AG04449 (cell line): Measurements from ENCODE around the gene BMP7.

Experiments
- CTCF ChIA-PET: fragments of 350-600 bp; formaldehyde crosslinking; extraction: SDS; loops from one replicate; lab custom pipeline; 2021; ENCODE audit warnings: antibody characterized with exemption; lab: Yijun Ruan, JAX
- POLR2A ChIA-PET: fragments of 400-600, 350-600 bp; formaldehyde crosslinking; extraction: SDS; loops from one replicate; lab custom pipeline; 2020; ENCODE audit warnings: antibody characterized with exemption, inconsistent platforms; lab: Yijun Ruan, JAX
- DNase-seq: peaks from one replicate; pipeline ENCODE4 v3.0.0-alpha.2; 2010; ENCODE audit warnings: low read depth, low spot score
- H3K4me3 ChIP-seq: 2 replicates; pipeline ENCODE4 v1.5.1; 2011; ENCODE audit warnings: low read depth, mild to moderate bottlenecking, control low read depth, low read length
- TF ChIP-seq, protein P1 (sequence below): IDR thresholded peaks from one replicate; pipeline ENCODE4 v1.5.1; 2011; ENCODE audit warnings: mild to moderate bottlenecking, moderate library complexity, low read length, control low read depth, inconsistent platforms; ENCODE audit not compliant: insufficient read depth; ENCODE audit errors: missing control alignments

Gene BMP7

DNA sequence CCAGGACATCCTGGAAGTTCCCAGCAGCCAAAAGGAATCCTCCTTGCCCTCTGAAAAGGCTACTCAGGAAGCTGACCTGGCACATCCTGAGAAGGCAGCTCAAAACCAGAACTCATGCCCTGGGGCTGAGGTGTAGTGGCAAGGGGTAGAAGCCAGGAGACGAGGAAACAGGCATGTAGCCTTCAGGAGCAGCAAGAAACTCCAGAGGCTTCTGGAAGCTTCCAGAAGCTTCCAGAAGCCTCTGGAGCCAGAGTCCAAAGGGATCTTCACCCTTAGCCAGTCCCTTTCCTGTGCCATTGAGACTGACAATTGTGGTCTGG, 43.9 kb downstream of the BMP7 start:
- H3K4me3 ChIP-seq = no peak overlapping the region
- CTCF ChIA-PET = interaction anchor here (0.6 kb wide), 1 partner anchor 626 kb away, joined by 4 read pairs; no protein-coding TSS in a partner anchor
- POLR2A ChIA-PET = no interaction called here
- TF ChIP-seq, protein P1, sequence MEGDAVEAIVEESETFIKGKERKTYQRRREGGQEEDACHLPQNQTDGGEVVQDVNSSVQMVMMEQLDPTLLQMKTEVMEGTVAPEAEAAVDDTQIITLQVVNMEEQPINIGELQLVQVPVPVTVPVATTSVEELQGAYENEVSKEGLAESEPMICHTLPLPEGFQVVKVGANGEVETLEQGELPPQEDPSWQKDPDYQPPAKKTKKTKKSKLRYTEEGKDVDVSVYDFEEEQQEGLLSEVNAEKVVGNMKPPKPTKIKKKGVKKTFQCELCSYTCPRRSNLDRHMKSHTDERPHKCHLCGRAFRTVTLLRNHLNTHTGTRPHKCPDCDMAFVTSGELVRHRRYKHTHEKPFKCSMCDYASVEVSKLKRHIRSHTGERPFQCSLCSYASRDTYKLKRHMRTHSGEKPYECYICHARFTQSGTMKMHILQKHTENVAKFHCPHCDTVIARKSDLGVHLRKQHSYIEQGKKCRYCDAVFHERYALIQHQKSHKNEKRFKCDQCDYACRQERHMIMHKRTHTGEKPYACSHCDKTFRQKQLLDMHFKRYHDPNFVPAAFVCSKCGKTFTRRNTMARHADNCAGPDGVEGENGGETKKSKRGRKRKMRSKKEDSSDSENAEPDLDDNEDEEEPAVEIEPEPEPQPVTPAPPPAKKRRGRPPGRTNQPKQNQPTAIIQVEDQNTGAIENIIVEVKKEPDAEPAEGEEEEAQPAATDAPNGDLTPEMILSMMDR = no peak
- no peak for DNase-seq

DNA sequence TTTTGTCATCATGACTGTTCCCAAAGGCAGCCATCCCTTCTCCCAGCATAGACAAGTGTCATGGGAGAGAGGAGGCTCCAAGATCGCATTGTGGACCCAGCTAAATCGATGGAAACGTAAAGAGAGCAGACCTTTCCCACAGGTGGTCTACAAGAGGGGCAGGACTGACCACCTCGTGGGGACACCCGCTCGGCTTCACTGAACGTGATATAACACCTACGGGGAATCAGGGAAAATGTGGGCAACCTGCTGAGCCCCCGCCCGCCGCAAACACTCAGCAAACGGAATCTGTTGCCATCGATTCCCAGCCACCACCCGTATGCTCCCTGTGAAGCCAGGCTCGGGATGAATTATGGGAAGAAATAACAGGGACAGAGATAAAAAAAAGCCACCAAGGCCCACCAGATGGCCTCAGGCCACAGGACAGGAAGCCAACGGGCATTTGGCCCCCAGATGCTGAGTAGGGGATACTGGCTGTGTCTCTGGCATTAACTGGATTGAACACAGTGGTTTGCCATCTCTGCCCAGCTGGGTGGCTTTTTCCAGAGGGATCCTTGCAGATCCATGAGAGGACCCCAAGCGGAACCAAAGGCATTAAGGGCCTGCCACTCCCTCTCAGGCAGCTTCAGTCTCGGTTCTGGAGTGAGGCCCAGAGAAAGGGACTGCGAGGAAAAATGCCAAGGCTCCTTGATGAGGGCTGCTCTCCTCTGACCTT, 44.4 kb downstream of the BMP7 start:
- ChIA-PET POLR2A (no interaction called here), CTCF (no interaction called here)
- TF ChIP-seq, protein P1 = no peak
- H3K4me3 ChIP-seq = no peak overlapping the region
- no peak for DNase-seq

DNA sequence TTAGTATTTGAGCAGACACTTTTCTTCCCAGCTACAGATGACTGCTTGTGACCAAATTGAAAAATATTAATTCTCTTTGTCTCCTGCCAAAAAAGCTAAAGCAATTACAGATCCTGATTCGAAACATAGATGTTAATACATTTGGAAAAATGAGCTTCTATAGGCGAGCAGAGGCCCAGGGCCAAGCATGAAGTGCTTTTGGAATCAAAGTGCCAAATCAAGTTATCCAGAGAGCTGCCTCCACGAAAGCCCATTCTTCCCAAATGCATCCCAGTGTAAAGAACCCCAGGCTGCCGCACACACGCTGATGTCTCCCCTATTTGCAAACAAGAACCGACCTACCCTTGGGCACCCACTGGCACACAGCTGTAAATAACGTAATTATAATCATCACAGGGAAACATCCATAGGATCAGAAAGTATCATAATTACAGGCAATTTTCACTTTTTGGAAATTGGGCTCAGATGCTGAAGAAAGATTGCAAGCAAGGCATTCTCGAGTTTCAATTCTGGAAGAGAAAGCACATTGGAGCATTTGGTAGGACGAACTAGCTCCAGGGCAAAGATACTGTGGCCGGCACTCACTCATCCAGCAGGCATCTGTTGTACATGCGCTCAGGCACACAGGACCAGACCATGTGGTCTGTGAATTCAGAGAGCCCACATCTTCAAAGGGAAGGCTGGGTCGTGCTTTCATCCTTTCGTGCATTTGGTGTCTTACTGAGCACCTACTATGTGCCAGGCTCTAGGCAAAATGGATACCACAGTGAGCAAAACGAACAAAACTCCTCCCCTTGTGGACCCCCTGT, 45.9 kb downstream of the BMP7 start:
- POLR2A ChIA-PET = no interaction called here

DNA sequence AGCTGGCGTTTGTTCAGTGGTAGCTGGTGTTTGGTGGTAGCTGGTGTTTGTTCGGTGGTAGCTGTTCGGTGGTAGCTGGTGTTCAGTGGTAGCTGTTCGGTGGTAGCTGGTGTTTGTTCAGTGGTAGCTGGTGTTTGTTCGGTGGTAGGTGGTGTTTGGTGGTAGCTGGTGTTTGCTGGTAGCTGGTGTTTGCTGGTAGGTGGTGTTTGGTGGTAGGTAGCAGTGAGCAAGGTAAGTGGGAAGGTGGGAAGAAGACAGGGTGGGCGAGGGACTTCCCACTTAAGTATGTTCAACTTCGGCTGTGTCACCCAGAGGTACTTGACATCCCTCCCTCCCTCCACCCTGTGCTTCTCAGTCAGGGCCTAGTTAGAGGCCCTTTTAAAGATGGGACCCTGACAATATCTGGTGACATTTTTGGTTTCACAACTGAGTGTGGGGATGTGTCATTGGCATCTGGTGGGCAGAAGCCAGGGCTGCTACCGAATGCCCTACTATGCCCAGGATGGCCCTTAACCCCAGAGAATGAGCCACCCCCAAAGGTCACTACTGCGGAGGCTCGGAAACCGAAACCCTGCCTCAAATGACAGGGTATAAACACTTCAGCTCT, 47.3 kb downstream of the BMP7 start:
- CTCF ChIA-PET = interaction anchor here (1.3 kb wide), 1 partner anchor 128 kb away, joined by 4 read pairs; no protein-coding TSS in a partner anchor
- TF ChIP-seq, protein P1 = no peak
- POLR2A ChIA-PET = no interaction called here
- DNase-seq = no peak
- H3K4me3 ChIP-seq = no peak overlapping the region

More for the DNA sequence above, 45.9 kb downstream of the BMP7 start:
- no peak for DNase-seq
- TF ChIP-seq, protein P1 = no peak
- no peak overlapping the region for H3K4me3 ChIP-seq
- CTCF ChIA-PET = interaction anchor here (1.3 kb wide), 1 partner anchor 126 kb away, joined by 4 read pairs; no protein-coding TSS in a partner anchor

DNA sequence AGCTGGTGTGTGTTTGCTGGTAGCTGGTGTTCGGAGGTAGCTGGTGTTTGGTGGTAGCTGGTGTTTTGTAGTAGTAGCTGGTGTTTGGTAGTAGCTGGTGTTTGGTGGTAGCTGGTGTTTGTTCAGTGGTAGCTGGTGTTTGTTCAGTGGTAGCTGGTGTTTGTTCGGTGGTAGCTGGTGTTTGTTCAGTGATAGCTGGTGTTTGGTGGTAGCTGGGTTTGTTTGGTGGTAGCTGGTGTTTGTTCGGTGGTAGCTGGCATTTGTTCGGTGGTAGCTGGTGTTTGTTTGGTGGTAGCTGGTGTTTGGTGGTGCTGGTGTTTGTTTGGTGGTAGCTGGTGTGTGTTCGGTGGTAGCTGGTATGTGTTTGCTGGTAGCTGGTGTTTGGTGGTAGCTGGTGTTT, 48.0 kb downstream of the BMP7 start:
- POLR2A ChIA-PET = no interaction called here
- CTCF ChIA-PET = interaction anchor here (0.6 kb wide), 1 partner anchor 274 kb away, joined by 3 read pairs; no protein-coding TSS in a partner anchor

More for the DNA sequence above, 48.0 kb downstream of the BMP7 start:
- no peak overlapping the region for H3K4me3 ChIP-seq
- TF ChIP-seq, protein P1 = no peak
- DNase-seq = no peak
